ENCODE results near the gene PPM1K.
A peak's percentile ranks its signal among the peaks of the same experiment; 100 is the strongest.

The PPM1K gene

GRCh38 chr4:88230969-88231771, 53.2 kb downstream of the PPM1K start:
- H3K27ac ChIP-seq (ENCODE audit: low read depth, low read length) = no peak overlapping the region
- no peak overlapping the region for H3K9ac ChIP-seq (ENCODE audit: low read length)

GRCh38 chr4:88230461-88230891, 53.9 kb downstream of the PPM1K start:
- Histone ChIP-seq H2AK5ac (ENCODE audit: low read length) (no peak overlapping the region), H3K4ac (ENCODE audit: low read depth, low read length) (no peak overlapping the region), H3K27me3 (ENCODE audit: insufficient read depth, low read length, poor library complexity) (no peaks in the 10 kb centered on the region), H4K8ac (ENCODE audit: low read depth, low read length) (no peak overlapping the region), H3K27ac (ENCODE audit: low read depth, low read length) (no peak overlapping the region), H2BK120ac (ENCODE audit: low read depth, low read length) (no peak overlapping the region), H4K5ac (ENCODE audit: low read length) (no peak overlapping the region), H3K79me2 (ENCODE audit: control insufficient read depth, insufficient read depth, low read length) (no peaks in the 10 kb centered on the region), H3K4me2 (ENCODE audit: low read length) (no peak overlapping the region), H3K36me3 (ENCODE audit: control insufficient read depth, insufficient read depth, low read length) (no peaks in the 10 kb centered on the region), H3K18ac (ENCODE audit: low read length) (no peak overlapping the region), H3K4me1 (ENCODE audit: control insufficient read depth, low read depth, low read length) (no peaks in the 10 kb centered on the region), H3K56ac (ENCODE audit: low read length) (no peak overlapping the region), H3K79me1 (ENCODE audit: low read length) (no peaks in the 10 kb centered on the region), H2BK5ac (ENCODE audit: low read length) (no peak overlapping the region), H3K4me3 (ENCODE audit: low read length) (no peak overlapping the region), H2BK15ac (replicated peaks; ENCODE audit: low read depth) (no peak overlapping the region), H3K9ac (ENCODE audit: low read length) (no peak overlapping the region), H3K23ac (ENCODE audit: low read length) (no peak overlapping the region)
- WGBS (ENCODE audit: extremely low coverage, insufficient coverage, low lambda C conversion rate) = no CpG with 5 or more reads among the region's 1 CpG
- no peak for DNase-seq

More at GRCh38 chr4:88230969-88231771, 53.2 kb downstream of the PPM1K start:
- Histone ChIP-seq H3K79me1 (ENCODE audit: low read length) (no peaks in the 10 kb centered on the region), H3K79me2 (ENCODE audit: control insufficient read depth, insufficient read depth, low read length) (no peaks in the 10 kb centered on the region), H3K4me3 (ENCODE audit: low read length) (no peak overlapping the region), H3K36me3 (ENCODE audit: control insufficient read depth, insufficient read depth, low read length) (no peaks in the 10 kb centered on the region), H3K18ac (ENCODE audit: low read length) (peak overlapping the region; percentile 31), H2BK5ac (ENCODE audit: low read length) (no peak overlapping the region), H3K27me3 (ENCODE audit: insufficient read depth, low read length, poor library complexity) (no peaks in the 10 kb centered on the region), H3K56ac (ENCODE audit: low read length) (no peak overlapping the region), H2AK5ac (ENCODE audit: low read length) (no peak overlapping the region), H2BK15ac (replicated peaks; ENCODE audit: low read depth) (peak overlapping the region; percentile 42), H3K23ac (ENCODE audit: low read length) (no peak overlapping the region), H3K4me1 (ENCODE audit: control insufficient read depth, low read depth, low read length) (no peaks in the 10 kb centered on the region), H4K5ac (ENCODE audit: low read length) (peak overlapping the region; percentile 10), H3K4me2 (ENCODE audit: low read length) (no peak overlapping the region), H2BK120ac (ENCODE audit: low read depth, low read length) (no peak overlapping the region), H3K4ac (ENCODE audit: low read depth, low read length) (no peak overlapping the region), H4K8ac (ENCODE audit: low read depth, low read length) (no peak overlapping the region)
- WGBS (ENCODE audit: extremely low coverage, insufficient coverage, low lambda C conversion rate) = no CpG with 5 or more reads among the region's 14 CpGs
- no peak for DNase-seq

GRCh38 chr4:88227734-88228133, 56.6 kb downstream of the PPM1K start:
- Histone ChIP-seq H3K4me2 (ENCODE audit: low read length) (no peak overlapping the region), H2AK5ac (ENCODE audit: low read length) (no peak overlapping the region), H3K23ac (ENCODE audit: low read length) (no peak overlapping the region), H3K36me3 (ENCODE audit: control insufficient read depth, insufficient read depth, low read length) (no peaks in the 10 kb centered on the region), H3K79me1 (ENCODE audit: low read length) (no peaks in the 10 kb centered on the region), H3K56ac (ENCODE audit: low read length) (no peak overlapping the region), H3K79me2 (ENCODE audit: control insufficient read depth, insufficient read depth, low read length) (no peaks in the 10 kb centered on the region), H3K4me1 (ENCODE audit: control insufficient read depth, low read depth, low read length) (no peaks in the 10 kb centered on the region), H3K4ac (ENCODE audit: low read depth, low read length) (no peak overlapping the region), H4K5ac (ENCODE audit: low read length) (no peak overlapping the region), H2BK5ac (ENCODE audit: low read length) (no peak overlapping the region), H2BK15ac (replicated peaks; ENCODE audit: low read depth) (no peak overlapping the region), H4K8ac (ENCODE audit: low read depth, low read length) (no peak overlapping the region), H3K27ac (ENCODE audit: low read depth, low read length) (no peak overlapping the region), H3K18ac (ENCODE audit: low read length) (no peak overlapping the region), H3K4me3 (ENCODE audit: low read length) (no peak overlapping the region), H3K9ac (ENCODE audit: low read length) (no peak overlapping the region), H3K27me3 (ENCODE audit: insufficient read depth, low read length, poor library complexity) (no peaks in the 10 kb centered on the region), H2BK120ac (ENCODE audit: low read depth, low read length) (no peak overlapping the region)
- WGBS (ENCODE audit: extremely low coverage, insufficient coverage, low lambda C conversion rate) = no CpG with 5 or more reads among the region's 2 CpGs
- no peak for DNase-seq

- no peak overlapping the region for H4K5ac ChIP-seq (ENCODE audit: low read length)
- no peaks in the 10 kb centered on the region for H3K79me2 ChIP-seq (ENCODE audit: control insufficient read depth, insufficient read depth, low read length)
- no peaks in the 10 kb centered on the region for H3K27me3 ChIP-seq (ENCODE audit: insufficient read depth, low read length, poor library complexity)
- WGBS (ENCODE audit: extremely low coverage, insufficient coverage, low lambda C conversion rate) = no CpG with 5 or more reads among the region's 1 CpG
- no peak overlapping the region for H3K18ac ChIP-seq (ENCODE audit: low read length)
- no peak overlapping the region for H3K9ac ChIP-seq (ENCODE audit: low read length)
- no peak overlapping the region for H3K23ac ChIP-seq (ENCODE audit: low read length)
- H3K56ac ChIP-seq (ENCODE audit: low read length) = no peak overlapping the region
- H3K27ac ChIP-seq (ENCODE audit: low read depth, low read length) = no peak overlapping the region
- no peaks in the 10 kb centered on the region for H3K79me1 ChIP-seq (ENCODE audit: low read length)
- H2BK120ac ChIP-seq (ENCODE audit: low read depth, low read length) = no peak overlapping the region
- no peak overlapping the region for H3K4me2 ChIP-seq (ENCODE audit: low read length)
- no peaks in the 10 kb centered on the region for H3K4me1 ChIP-seq (ENCODE audit: control insufficient read depth, low read depth, low read length)
- no peak for DNase-seq
- no peak overlapping the region for H4K8ac ChIP-seq (ENCODE audit: low read depth, low read length)
- no peak overlapping the region for H3K4me3 ChIP-seq (ENCODE audit: low read length)
- no peak overlapping the region for H2BK5ac ChIP-seq (ENCODE audit: low read length)
- H3K36me3 ChIP-seq (ENCODE audit: control insufficient read depth, insufficient read depth, low read length) = no peaks in the 10 kb centered on the region
- H3K4ac ChIP-seq (ENCODE audit: low read depth, low read length) = no peak overlapping the region
- H2AK5ac ChIP-seq (ENCODE audit: low read length) = no peak overlapping the region
- H2BK15ac ChIP-seq (replicated peaks; ENCODE audit: low read depth) = no peak overlapping the region
Observed at GRCh38 chr4:88226143-88226542, 58.2 kb downstream of the PPM1K start.

- WGBS (ENCODE audit: extremely low coverage, insufficient coverage, low lambda C conversion rate) = no CpG with 5 or more reads among the region's 3 CpGs
- no peak for DNase-seq
- Histone ChIP-seq H3K4ac (ENCODE audit: low read depth, low read length) (no peak overlapping the region), H3K56ac (ENCODE audit: low read length) (no peak overlapping the region), H3K79me2 (ENCODE audit: control insufficient read depth, insufficient read depth, low read length) (no peaks in the 10 kb centered on the region), H3K4me2 (ENCODE audit: low read length) (no peak overlapping the region), H3K4me1 (ENCODE audit: control insufficient read depth, low read depth, low read length) (no peaks in the 10 kb centered on the region), H2BK5ac (ENCODE audit: low read length) (no peak overlapping the region), H4K5ac (ENCODE audit: low read length) (no peak overlapping the region), H2BK120ac (ENCODE audit: low read depth, low read length) (no peak overlapping the region), H3K36me3 (ENCODE audit: control insufficient read depth, insufficient read depth, low read length) (no peaks in the 10 kb centered on the region), H2BK15ac (replicated peaks; ENCODE audit: low read depth) (no peak overlapping the region), H3K27me3 (ENCODE audit: insufficient read depth, low read length, poor library complexity) (no peaks in the 10 kb centered on the region), H3K79me1 (ENCODE audit: low read length) (no peaks in the 10 kb centered on the region), H4K8ac (ENCODE audit: low read depth, low read length) (no peak overlapping the region), H3K4me3 (ENCODE audit: low read length) (no peak overlapping the region), H3K18ac (ENCODE audit: low read length) (no peak overlapping the region), H3K23ac (ENCODE audit: low read length) (no peak overlapping the region), H3K9ac (ENCODE audit: low read length) (no peak overlapping the region), H2AK5ac (ENCODE audit: low read length) (no peak overlapping the region), H3K27ac (ENCODE audit: low read depth, low read length) (no peak overlapping the region)
Observed at GRCh38 chr4:88225232-88226105, 58.9 kb downstream of the PPM1K start.

Measured in mesendoderm (in vitro differentiated cells).